MM.1S (cell line): ENCODE data around the gene ARFGEF2.

ENCODE experiments used
- EZH2 ChIP-seq: fragments of 300-600 bp; sonication (generic); optimal IDR thresholded peaks from 2 replicates; pipeline ENCODE3; 2017; ENCODE audit warnings: low read depth, mild to moderate bottlenecking, antibody characterized with exemption, low read length, mixed read lengths
- TF ChIP-seq, protein P1 (sequence below): fragments of 300-600 bp; sonication (generic); IDR thresholded peaks from 2 replicates; pipeline ENCODE4 v1.5.1; 2016; ENCODE audit warnings: antibody characterized with exemption, low read length, mixed read lengths

DNA sequence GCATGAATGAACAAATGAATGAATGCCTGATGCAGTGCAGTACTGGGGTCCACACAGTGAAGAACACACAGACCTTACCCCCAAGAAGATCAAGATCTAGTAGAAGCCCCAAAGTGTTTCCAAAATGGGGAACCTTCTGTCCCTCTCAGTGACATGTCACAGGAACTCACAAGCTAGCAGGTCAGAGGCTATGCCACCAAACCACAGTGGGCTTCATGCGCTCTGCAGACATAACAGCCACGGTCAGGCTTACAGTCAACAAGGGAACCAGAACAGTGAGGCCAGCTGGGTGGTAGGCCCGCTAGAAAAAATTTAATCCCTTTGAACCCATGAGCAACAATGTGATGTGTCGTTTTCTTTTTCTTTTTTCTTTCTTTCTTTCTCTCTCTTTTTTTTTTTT lies 20.2 kb upstream of the ARFGEF2 start:
- TF ChIP-seq, protein P1, sequence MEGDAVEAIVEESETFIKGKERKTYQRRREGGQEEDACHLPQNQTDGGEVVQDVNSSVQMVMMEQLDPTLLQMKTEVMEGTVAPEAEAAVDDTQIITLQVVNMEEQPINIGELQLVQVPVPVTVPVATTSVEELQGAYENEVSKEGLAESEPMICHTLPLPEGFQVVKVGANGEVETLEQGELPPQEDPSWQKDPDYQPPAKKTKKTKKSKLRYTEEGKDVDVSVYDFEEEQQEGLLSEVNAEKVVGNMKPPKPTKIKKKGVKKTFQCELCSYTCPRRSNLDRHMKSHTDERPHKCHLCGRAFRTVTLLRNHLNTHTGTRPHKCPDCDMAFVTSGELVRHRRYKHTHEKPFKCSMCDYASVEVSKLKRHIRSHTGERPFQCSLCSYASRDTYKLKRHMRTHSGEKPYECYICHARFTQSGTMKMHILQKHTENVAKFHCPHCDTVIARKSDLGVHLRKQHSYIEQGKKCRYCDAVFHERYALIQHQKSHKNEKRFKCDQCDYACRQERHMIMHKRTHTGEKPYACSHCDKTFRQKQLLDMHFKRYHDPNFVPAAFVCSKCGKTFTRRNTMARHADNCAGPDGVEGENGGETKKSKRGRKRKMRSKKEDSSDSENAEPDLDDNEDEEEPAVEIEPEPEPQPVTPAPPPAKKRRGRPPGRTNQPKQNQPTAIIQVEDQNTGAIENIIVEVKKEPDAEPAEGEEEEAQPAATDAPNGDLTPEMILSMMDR: no peak
- no peak for TF ChIP-seq EZH2
